Body of pancreas (tissue), 4 donors: ENCODE measurements around the gene TMEM263. TPM values are rescaled to one million over a fixed set of nuclear protein-coding genes. Genes with fewer than 3 reads are reported as not detected.

Experiments
- ATAC-seq: fragments of 150-250 bp; one replicate; pipeline ENCODE4 v1.9.1; 2016
- DNase-seq, 4 donors: peaks; one replicate each; pipeline ENCODE4 v3.0.0-alpha.2; 2019
- H3K27ac ChIP-seq, 4 donors: fragments of 200-600 bp; sonication (generic); 1 replicate in 3 of 4; 2 replicates in 1 of 4; pipeline versions ENCODE4 v1.5.1 to v1.6.1; 2016 to 2019; ENCODE audit warnings: mild to moderate bottlenecking in 1 of 4, mixed read lengths in 1 of 4, moderate library complexity in 1 of 4
- H3K27me3 ChIP-seq, 2 donors: fragments of 200-600 bp; sonication (generic); one replicate each; pipeline ENCODE4 v1.6.0; 2016; ENCODE audit warnings: mild to moderate bottlenecking in 1 of 2
- H3K36me3 ChIP-seq, 2 donors: fragments of 200-600 bp; sonication (generic); replicated peaks in 1 of 2; 2 replicates each; pipeline ENCODE4 v1.5.1; 2016; ENCODE audit warnings: low read depth in 2 of 2; ENCODE audit not compliant: insufficient read depth in 1 of 2
- H3K4me1 ChIP-seq: fragments of 200-600 bp; sonication (generic); one replicate; pipeline ENCODE4 v1.6.0; 2016
- H3K4me3 ChIP-seq, 2 donors: fragments of 200-600 bp; sonication (generic); 1 replicate in 1 of 2; 2 replicates in 1 of 2; pipeline ENCODE4 v1.5.1; 2016 to 2019
- H3K9me3 ChIP-seq, 3 donors: fragments of 200-600 bp; sonication (generic); 1 replicate in 2 of 3; 2 replicates in 1 of 3; pipeline ENCODE4 v1.5.1; 2016
- CTCF ChIP-seq, 7 experiments: fragments of 450-650 bp in 4 of 7; fragments of 200-600 bp in 3 of 7; sonication (generic) in 3 of 7; IDR thresholded peaks; one replicate each; pipeline ENCODE4 v1.5.1; 2016 to 2019; ENCODE audit warnings: antibody characterized with exemption in 7 of 7
- POLR2A ChIP-seq, 3 donors: fragments of 450-650 bp; IDR thresholded peaks; one replicate each; pipeline ENCODE4 v1.6.1; 2016; ENCODE audit warnings: antibody characterized with exemption in 3 of 3, mild to moderate bottlenecking in 2 of 3
- WGBS, 2 donors: methylation state at CpG; one replicate each; pipeline ENCODE4 v1.1.5; 2017; 5-methylcytosine and 5-hydroxymethylcytosine counted together
- intact Hi-C: fragments of 100-400 bp; cut with DNase I; formaldehyde crosslinking; loops from one replicate; pipeline ENCODE4 v1.15.1; 2023
- total RNA-seq, 2 donors: library from RNA; depleted of rRNA; stranded (reverse); fragments of >200 nt; gene quantifications; one replicate each; pipeline ENCODE4 v1.1.0, GENCODE V29; 2016

TMEM263 gene
- total RNA-seq, 2 donors from 2014 or later, result 27.4 to 33.5 TPM

GRCh38 chr12:107012736-107013425 is 57.2 kb downstream of the TMEM263 start:
- WGBS, 2 donors, result 94 to 100% methylated on average over 1 of the region's 1 CpG
- no peak for ATAC-seq

GRCh38 chr12:107014055-107014454 is 58.3 kb downstream of the TMEM263 start:
- DNase-seq (peak; percentile 61 to 85 (median 72)), ATAC-seq (peak; percentile 98)
- intact Hi-C loops, result no loop called here
- no peak overlapping the region for H3K4me3 ChIP-seq
- no peaks in the 10 kb centered on the region for H3K27me3 ChIP-seq
- H3K4me1 ChIP-seq, result peaks cover 10% of the 10 kb centered on the region
- TF ChIP-seq POLR2A (IDR thresholded peaks at IDR 0.05) (peak in 1 of 3 donors; percentile 26), CTCF (IDR thresholded peaks at IDR 0.05) (peak in 6 of 7 experiments; percentile 26 to 89 (median 78))
- WGBS, 2 donors, result 39 to 52% methylated on average over 3 of the region's 3 CpGs
- H3K9me3 ChIP-seq, result no peaks in the 10 kb centered on the region
- H3K27ac ChIP-seq, result no peak overlapping the region
- no peaks in the 10 kb centered on the region for H3K36me3 ChIP-seq

More at GRCh38 chr12:107012736-107013425, 57.2 kb downstream of the TMEM263 start:
- Histone ChIP-seq H3K27me3 (no peaks in the 10 kb centered on the region), H3K4me3 (no peak overlapping the region), H3K9me3 (no peaks in the 10 kb centered on the region), H3K4me1 (peaks cover 10% of the 10 kb centered on the region), H3K27ac (no peak overlapping the region), H3K36me3 (no peaks in the 10 kb centered on the region)
- intact Hi-C loops, result no loop called here
- TF ChIP-seq CTCF (IDR thresholded peaks at IDR 0.05) (no peak), POLR2A (IDR thresholded peaks at IDR 0.05) (no peak)
- DNase-seq, result no peak

- no peaks in the 10 kb centered on the region for H3K36me3 ChIP-seq
- H3K9me3 ChIP-seq, result no peaks in the 10 kb centered on the region
- ATAC-seq (no peak), DNase-seq (no peak)
- H3K4me3 ChIP-seq, result no peak overlapping the region
- intact Hi-C loops, result no loop called here
- 68 to 78% methylated on average over 4 of the region's 4 CpGs for WGBS, 2 donors
- H3K4me1 ChIP-seq, result peaks cover 15% of the 10 kb centered on the region
- TF ChIP-seq POLR2A (IDR thresholded peaks at IDR 0.05), result no peak
- TF ChIP-seq CTCF (IDR thresholded peaks at IDR 0.05), result no peak
- no peak overlapping the region for H3K27ac ChIP-seq
- no peaks in the 10 kb centered on the region for H3K27me3 ChIP-seq
These were observed 61.3 kb downstream of the TMEM263 start for GRCh38 chr12:107017042-107017441.

GRCh38 chr12:107019546-107019945 is 63.8 kb downstream of the TMEM263 start:
- H3K9me3 ChIP-seq, result no peaks in the 10 kb centered on the region
- no peak for ATAC-seq
- no peak for TF ChIP-seq CTCF (IDR thresholded peaks at IDR 0.05)

More at GRCh38 chr12:107019546-107019945, 63.8 kb downstream of the TMEM263 start:
- Histone ChIP-seq H3K27ac (no peak overlapping the region), H3K4me1 (peaks cover 9% of the 10 kb centered on the region), H3K36me3 (no peaks in the 10 kb centered on the region), H3K4me3 (no peak overlapping the region), H3K27me3 (no peaks in the 10 kb centered on the region)
- DNase-seq, result no peak
- WGBS, 2 donors, result 92 to 93% methylated on average over 2 of the region's 2 CpGs
- intact Hi-C loops, result no loop called here

Other genes with a start within 250 kb of the TMEM263 start
- 10 to 100 TPM; 15.6 to 22.1 TPM for gene RIC8B, start 181.2 kb upstream of the TMEM263 start, total RNA-seq
- gene MTERF2, start 31.2 kb downstream of the TMEM263 start, total RNA-seq, result 10 to 100 TPM; 24.1 to 32.9 TPM
- gene CRY1, start 137.6 kb downstream of the TMEM263 start, total RNA-seq, result 10 to 100 TPM; 12.5 to 15.6 TPM